K562 (cell line): Measurements from ENCODE around the gene TTN. TPM values are rescaled to one million over a fixed set of nuclear protein-coding genes. Genes with fewer than 3 reads are reported as not detected.

Source experiments
- E2F8 ChIP-seq: fragments of 450-650 bp; IDR thresholded peaks from 2 replicates; pipeline ENCODE4 v1.7.1; 2018; ENCODE audit warnings: mild to moderate bottlenecking, low read depth; ENCODE audit not compliant: partially characterized antibody
- GTF2A2 ChIP-seq: IDR thresholded peaks from 2 replicates; pipeline ENCODE4 v1.6.1; 2016; ENCODE audit warnings: mild to moderate bottlenecking, missing genetic modification characterization, missing compliant biosample characterization
- HES1 ChIP-seq: fragments of 450-650 bp; IDR thresholded peaks from 2 replicates; pipeline ENCODE4 v1.6.1; 2016; ENCODE audit warnings: low read depth, mild to moderate bottlenecking, moderate library complexity
- HIVEP1 ChIP-seq: fragments of 250-450 bp; sonication (Bioruptor Pico); IDR thresholded peaks from 2 replicates; pipeline ENCODE4 v1.4.0; 2020; ENCODE audit warnings: mild to moderate bottlenecking
- MEF2D ChIP-seq: conservative IDR thresholded peaks from 2 replicates; pipeline ENCODE4 v1.6.1; 2016; ENCODE audit warnings: low read depth, missing genetic modification characterization, missing compliant biosample characterization
- POLR2AphosphoS2 ChIP-seq: IDR thresholded peaks from 2 replicates; pipeline ENCODE4 v1.6.1; 2012; ENCODE audit warnings: low read length, improper control_type of control experiment
- POU5F1 ChIP-seq: fragments of 150-350 bp; IDR thresholded peaks from 2 replicates; pipeline ENCODE4 v1.6.1; 2014; ENCODE audit warnings: borderline replicate concordance, low read length, low read depth, mild to moderate bottlenecking; ENCODE audit not compliant: partially characterized antibody
- PTTG1 ChIP-seq: fragments of 450-650 bp; IDR thresholded peaks from 2 replicates; pipeline ENCODE4 v1.6.1; 2016; ENCODE audit warnings: low read depth, mild to moderate bottlenecking, missing genetic modification characterization, missing compliant biosample characterization
- SRSF1 ChIP-seq: fragments of 200-400 bp; formaldehyde crosslinking; IDR thresholded peaks from 2 replicates; pipeline ENCODE4 v1.6.1; 2017; ENCODE audit warnings: mild to moderate bottlenecking, low read depth, low read length, moderate library complexity
- U2AF1 ChIP-seq: fragments of 200-400 bp; formaldehyde crosslinking; optimal IDR thresholded peaks from 2 replicates; pipeline ENCODE3; 2017; ENCODE audit warnings: mild to moderate bottlenecking, low read depth, low read length, moderate library complexity
- ZBTB40 ChIP-seq, 2 experiments: fragments of 450-650 bp in 1 of 2; sonication (generic) in 1 of 2; formaldehyde crosslinking in 1 of 2; IDR thresholded peaks; 2 replicates each; pipeline versions ENCODE4 v1.7.1 to v1.9.0; 2016 to 2022; ENCODE audit warnings: inconsistent platforms in 1 of 2, mild to moderate bottlenecking in 1 of 2, missing genetic modification reagents in 1 of 2
- ZKSCAN1 ChIP-seq: fragments of 150-350 bp; IDR thresholded peaks from 2 replicates; pipeline ENCODE4 v1.6.1; 2016; ENCODE audit warnings: low read depth, low read length
- ZNF121 ChIP-seq: sonication (generic); formaldehyde crosslinking; conservative IDR thresholded peaks from 2 replicates; pipeline ENCODE4 v1.8.0; 2022; ENCODE audit warnings: missing genetic modification reagents
- ZNF717 ChIP-seq: fragments of 250-450 bp; sonication (Bioruptor Pico); IDR thresholded peaks from 2 replicates; pipeline ENCODE4 v1.5.0; 2021
- polyA plus RNA-seq, 8 experiments: library from polyadenylated mRNA; depleted of rRNA in 4 of 8; stranded (reverse) in 5 of 8; unstranded in 3 of 8; fragments of >200 nt; fragmentation: Nextera tagmentation in 2 of 8; fragmentation: Illumina TruSeq in 1 of 8; extraction: Ambion mirVana in 2 of 8; extraction: Trizol in 1 of 8; gene quantifications; 2 replicates each; pipeline versions ENCODE4 v1.2.1 to v1.2.3, GENCODE V29; 2011 to 2014; ENCODE audit warnings: inconsistent platforms in 1 of 8, missing spikeins in 1 of 8
- total RNA-seq, 7 experiments: library from RNA; depleted of rRNA in 6 of 7; stranded (reverse); fragments of >200 nt in 6 of 7; fragmentation: Illumina TruSeq in 2 of 7; extraction: Trizol in 2 of 7; gene quantifications; 2 replicates each; pipeline versions ENCODE4 v1.2.1 to v1.2.3, GENCODE V29; 2011 to 2021; ENCODE audit warnings: low replicate concordance in 1 of 7

Gene TTN
- total and polyA plus RNA-seq, 9 of the 15 experiments (the other 6 are each of a cell fraction or from before 2014, with no cell fraction given) = under 0.01 to 0.20 (median 0.04) TPM; not detected in 1

GRCh38 chr2:178480227-178481181 lies 326.7 kb downstream of the TTN start, which contains the start of gene PLEKHA3 (continued):
- peak; percentile 52; the same call in 1 of the 2 replicates for TF ChIP-seq ZBTB40 (IDR thresholded peaks at IDR 0.05)
- TF ChIP-seq ZBTB40 (CRISPR knock-in tag; IDR thresholded peaks at IDR 0.05) = no peak
- no peak for TF ChIP-seq POU5F1
- no peak for TF ChIP-seq HIVEP1 (CRISPR knock-in tag)
- no peak for TF ChIP-seq POLR2AphosphoS2
- no peak for TF ChIP-seq PTTG1 (tag)
- TF ChIP-seq ZNF717 (CRISPR knock-in tag) = no peak
- no peak for TF ChIP-seq SRSF1
- no peak for TF ChIP-seq MEF2D (tag)
- TF ChIP-seq U2AF1 = no peak
- TF ChIP-seq GTF2A2 (tag) = no peak
- TF ChIP-seq ZKSCAN1 = no peak
- no peak for TF ChIP-seq HES1
- TF ChIP-seq ZNF121 (CRISPR knock-in tag) = no peak
- TF ChIP-seq E2F8 = no peak
